IMR-90 (cell line): ENCODE results near the gene TCF7L1. TPM values are rescaled to one million over a fixed set of nuclear protein-coding genes. Genes with fewer than 3 reads are reported as not detected.

Source experiments
- ATAC-seq: fragments of 200-7000 bp; cut with Tn5 transposase; 2 replicates; pipeline ENCODE4 v1.9.1; 2020; ENCODE audit warnings: low read depth, mild to moderate bottlenecking, moderate library complexity
- BruUV-seq: library from RNA; stranded (reverse); fragments of 400-500 nt; replicated peaks from 2 replicates; lab custom pipeline; 2021; lab: Mats Ljungman, UMichigan
- CTCF ChIA-PET: fragments of 300-600 bp; formaldehyde crosslinking; extraction: SDS; loops from one replicate; lab custom pipeline; 2021; ENCODE audit warnings: antibody characterized with exemption; lab: Yijun Ruan, JAX
- POLR2A ChIA-PET: fragments of 300-600 bp; sonication (Branson Sonifier 250); formaldehyde crosslinking; loops from one replicate; lab custom pipeline; 2022; ENCODE audit warnings: antibody characterized with exemption; ENCODE audit not compliant: unreplicated experiment; lab: Charles Lee
- DNase-seq: peaks from one replicate; pipeline ENCODE4 v3.0.0; 2013
- H2AFZ ChIP-seq: replicated peaks from 2 replicates; pipeline ENCODE3; 2013; ENCODE audit warnings: low read length, mild to moderate bottlenecking; ENCODE audit not compliant: poor library complexity
- H2AK5ac ChIP-seq: 2 replicates; pipeline ENCODE4 v1.6.1; 2013; ENCODE audit warnings: low read depth, low read length, inconsistent platforms
- H2AK9ac ChIP-seq: replicated peaks from 2 replicates; pipeline ENCODE3; 2013; ENCODE audit warnings: mild to moderate bottlenecking, low read depth, low read length, moderate library complexity; ENCODE audit not compliant: poor library complexity
- H2BK120ac ChIP-seq: 2 replicates; pipeline ENCODE4 v1.6.1; 2013; ENCODE audit warnings: low read depth, low read length, inconsistent platforms
- H2BK15ac ChIP-seq: 3 replicates; pipeline ENCODE4 v1.6.1; 2013; ENCODE audit warnings: low read depth, low read length, inconsistent platforms
- H2BK20ac ChIP-seq: 2 replicates; pipeline ENCODE4 v1.6.1; 2013; ENCODE audit warnings: low read depth, mild to moderate bottlenecking, inconsistent platforms, low read length, moderate library complexity
- H2BK5ac ChIP-seq: 2 replicates; pipeline ENCODE4 v1.6.1; 2013; ENCODE audit warnings: mild to moderate bottlenecking, low read depth, low read length, inconsistent platforms; ENCODE audit not compliant: poor library complexity, severe bottlenecking
- H3K14ac ChIP-seq: replicated peaks from 2 replicates; pipeline ENCODE4 v1.6.1; 2013; ENCODE audit warnings: low read depth, low read length, inconsistent platforms
- H3K18ac ChIP-seq: 2 replicates; pipeline ENCODE4 v1.6.1; 2013; ENCODE audit warnings: low read depth, low read length, control low read depth
- H3K23ac ChIP-seq: 2 replicates; pipeline ENCODE4 v1.6.1; 2013; ENCODE audit warnings: low read depth, low read length, inconsistent platforms
- H3K27ac ChIP-seq: 2 replicates; pipeline ENCODE4 v1.5.1; 2013; ENCODE audit warnings: mild to moderate bottlenecking, control low read depth, low read length; ENCODE audit not compliant: insufficient read depth
- H3K27me3 ChIP-seq: 2 replicates; pipeline ENCODE4 v1.6.1; 2013; ENCODE audit warnings: low read length; ENCODE audit not compliant: control insufficient read depth, insufficient read depth
- H3K36me3 ChIP-seq: 2 replicates; pipeline ENCODE4 v1.6.1; 2013; ENCODE audit warnings: low read length, mixed read lengths; ENCODE audit not compliant: control insufficient read depth, insufficient read depth
- H3K4ac ChIP-seq: 2 replicates; pipeline ENCODE4 v1.6.1; 2013; ENCODE audit warnings: low read depth, low read length, inconsistent platforms
- H3K4me1 ChIP-seq: 2 replicates; pipeline ENCODE4 v1.6.1; 2013; ENCODE audit warnings: low read length, mixed read lengths; ENCODE audit not compliant: control insufficient read depth, insufficient read depth
- H3K4me2 ChIP-seq: 2 replicates; pipeline ENCODE4 v1.6.1; 2013; ENCODE audit warnings: low read depth, mild to moderate bottlenecking, control low read depth, low read length, moderate library complexity
- H3K4me3 ChIP-seq: 2 replicates; pipeline ENCODE4 v1.5.1; 2013; ENCODE audit warnings: low read depth, mild to moderate bottlenecking, control low read depth, low read length, moderate library complexity; ENCODE audit not compliant: insufficient read depth
- H3K56ac ChIP-seq: 2 replicates; pipeline ENCODE4 v1.6.1; 2013; ENCODE audit warnings: low read length, inconsistent platforms; ENCODE audit not compliant: insufficient read depth; ENCODE audit errors: extremely low read depth
- H3K79me1 ChIP-seq, 2 experiments: 2 replicates each; pipeline ENCODE4 v1.6.1; 2013; ENCODE audit warnings: low read length in 2 of 2, inconsistent platforms in 1 of 2, low read depth in 1 of 2
- H3K9ac ChIP-seq: 2 replicates; pipeline ENCODE4 v1.6.1; 2013; ENCODE audit warnings: low read depth, low read length, control low read depth
- H3K9me1 ChIP-seq: 2 replicates; pipeline ENCODE4 v1.6.1; 2013; ENCODE audit warnings: low read length, inconsistent platforms; ENCODE audit not compliant: insufficient read depth
- H3K9me3 ChIP-seq: 2 replicates; pipeline ENCODE4 v1.6.1; 2013; ENCODE audit warnings: low read length; ENCODE audit not compliant: control insufficient read depth, insufficient read depth
- H4K20me1 ChIP-seq: 2 replicates; pipeline ENCODE4 v1.6.1; 2013; ENCODE audit warnings: low read length, inconsistent platforms; ENCODE audit not compliant: insufficient read depth
- H4K5ac ChIP-seq: 2 replicates; pipeline ENCODE4 v1.6.1; 2013; ENCODE audit warnings: mild to moderate bottlenecking, low read depth, low read length, control low read depth
- H4K8ac ChIP-seq, 2 experiments: 2 replicates each; pipeline ENCODE4 v1.6.1; 2013; ENCODE audit warnings: low read depth in 2 of 2, low read length in 2 of 2, control low read depth in 1 of 2, inconsistent platforms in 1 of 2
- H4K91ac ChIP-seq: 2 replicates; pipeline ENCODE4 v1.6.1; 2013; ENCODE audit warnings: low read depth, low read length, inconsistent platforms; ENCODE audit not compliant: insufficient read depth
- BHLHE40 ChIP-seq: fragments of 150-350 bp; IDR thresholded peaks from 2 replicates; pipeline ENCODE4 v1.6.1; 2016; ENCODE audit warnings: mild to moderate bottlenecking, low read depth, low read length
- CEBPB ChIP-seq: IDR thresholded peaks from 2 replicates; pipeline ENCODE4 v1.6.1; 2012; ENCODE audit warnings: low read depth, low read length, improper control_type of control experiment
- CHD1 ChIP-seq: IDR thresholded peaks from 2 replicates; pipeline ENCODE4 v1.6.1; 2012; ENCODE audit warnings: low read depth, low read length, improper control_type of control experiment
- FOS ChIP-seq: fragments of 150-350 bp; IDR thresholded peaks from 2 replicates; pipeline ENCODE4 v1.6.1; 2016; ENCODE audit warnings: low read depth, low read length
- MAZ ChIP-seq: IDR thresholded peaks from 2 replicates; pipeline ENCODE4 v1.6.1; 2012; ENCODE audit warnings: low read depth, mild to moderate bottlenecking, low read length, improper control_type of control experiment, moderate library complexity, borderline replicate concordance
- MXI1 ChIP-seq: IDR thresholded peaks from 2 replicates; pipeline ENCODE4 v1.6.1; 2012; ENCODE audit warnings: low read depth, mild to moderate bottlenecking, low read length, moderate library complexity, borderline replicate concordance
- NFE2L2 ChIP-seq: fragments of 150-350 bp; IDR thresholded peaks from 2 replicates; pipeline ENCODE4 v1.6.1; 2016; ENCODE audit warnings: low read depth, mild to moderate bottlenecking, low read length
- POLR2A ChIP-seq: IDR thresholded peaks from 2 replicates; pipeline ENCODE4 v1.6.1; 2012; ENCODE audit warnings: mild to moderate bottlenecking, low read depth, low read length
- RAD21 ChIP-seq: IDR thresholded peaks from 2 replicates; pipeline ENCODE4 v1.6.1; 2012; ENCODE audit warnings: low read length, improper control_type of control experiment
- RCOR1 ChIP-seq: IDR thresholded peaks from 2 replicates; pipeline ENCODE4 v1.6.1; 2012; ENCODE audit warnings: mild to moderate bottlenecking, low read length, improper control_type of control experiment; ENCODE audit not compliant: insufficient replicate concordance
- RFX5 ChIP-seq: IDR thresholded peaks from 2 replicates; pipeline ENCODE4 v1.8.0; 2012; ENCODE audit warnings: low read depth, mild to moderate bottlenecking, low read length, moderate library complexity
- SMC3 ChIP-seq: fragments of 150-350 bp; IDR thresholded peaks from 2 replicates; pipeline ENCODE4 v1.6.1; 2016; ENCODE audit warnings: low read depth, mild to moderate bottlenecking, antibody characterized with exemption, low read length, moderate library complexity
- WGBS, 2 experiments: methylation state at CpG; one replicate each; pipeline versions ENCODE4 v1.1.5 to v1.1.7; 2013; ENCODE audit warnings: missing lambda C conversion rate in 2 of 2; ENCODE audit not compliant: insufficient read length in 1 of 2; ENCODE audit errors: extremely low coverage in 2 of 2; 5-methylcytosine and 5-hydroxymethylcytosine counted together
- dilution Hi-C: fragments of 300-500 bp; cut with HindIII; formaldehyde crosslinking; loops from one replicate; pipeline ENCODE4 v1.14.3; 2018; ENCODE audit warnings: low sequenced_read_pairs; ENCODE audit not compliant: unreplicated experiment
- in situ Hi-C: fragments of 300-500 bp; cut with MboI; formaldehyde crosslinking; loops from 3 replicates; pipeline ENCODE4 v1.14.3; 2019; ENCODE audit warnings: low sequenced_read_pairs, inconsistent platforms, mixed read lengths
- intact Hi-C: fragments of 100-400 bp; cut with micrococcal nuclease; formaldehyde crosslinking; loops from 2 replicates; pipeline ENCODE4 v1.10.0; 2022
- polyA plus RNA-seq, 3 experiments: library from polyadenylated mRNA; depleted of rRNA; stranded (reverse); fragments of >200 nt; gene quantifications; 2 replicates each; pipeline ENCODE4 v1.2.3, GENCODE V29; 2012; ENCODE audit warnings: low replicate concordance in 1 of 3
- total RNA-seq: library from RNA; depleted of rRNA; stranded (reverse); fragments of >200 nt; gene quantifications from 2 replicates; pipeline ENCODE4 v1.2.3, GENCODE V29; 2012
- TF ChIP-seq, protein P1 (sequence below): fragments of 150-350 bp; IDR thresholded peaks from 2 replicates; pipeline ENCODE4 v1.6.1; 2016; ENCODE audit warnings: low read depth, mild to moderate bottlenecking, low read length, moderate library complexity, borderline replicate concordance
- TF ChIP-seq, protein P2 (sequence below): fragments of 150-350 bp; IDR thresholded peaks from 2 replicates; pipeline ENCODE4 v1.6.1; 2017; ENCODE audit warnings: mild to moderate bottlenecking, antibody characterized with exemption, low read length, low read depth

The TCF7L1 gene
- total and polyA plus RNA-seq, 2 of the 4 experiments (the other 2 are of a cell fraction): 0.72 to 11.1 TPM

GRCh38 chr2:85162746-85163301, 29.6 kb downstream of the TCF7L1 start (continued):
- TF ChIP-seq FOS: peak; percentile 26; the same call in 1 of the 2 replicates
- TF ChIP-seq RFX5: no peak
- no peak for TF ChIP-seq POLR2A

- Histone ChIP-seq H4K20me1 (peaks cover 87% of the 10 kb centered on the region), H3K4me2 (no peak overlapping the region)
- dilution Hi-C loops: no loop called here
- TF ChIP-seq RFX5: no peak
- TF ChIP-seq CEBPB: no peak
- TF ChIP-seq BHLHE40: no peak
- TF ChIP-seq SMC3: no peak
- TF ChIP-seq, protein P1, sequence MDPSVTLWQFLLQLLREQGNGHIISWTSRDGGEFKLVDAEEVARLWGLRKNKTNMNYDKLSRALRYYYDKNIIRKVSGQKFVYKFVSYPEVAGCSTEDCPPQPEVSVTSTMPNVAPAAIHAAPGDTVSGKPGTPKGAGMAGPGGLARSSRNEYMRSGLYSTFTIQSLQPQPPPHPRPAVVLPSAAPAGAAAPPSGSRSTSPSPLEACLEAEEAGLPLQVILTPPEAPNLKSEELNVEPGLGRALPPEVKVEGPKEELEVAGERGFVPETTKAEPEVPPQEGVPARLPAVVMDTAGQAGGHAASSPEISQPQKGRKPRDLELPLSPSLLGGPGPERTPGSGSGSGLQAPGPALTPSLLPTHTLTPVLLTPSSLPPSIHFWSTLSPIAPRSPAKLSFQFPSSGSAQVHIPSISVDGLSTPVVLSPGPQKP: no peak
- no peak for TF ChIP-seq MAZ
- TF ChIP-seq RCOR1: no peak
- TF ChIP-seq, protein P2, sequence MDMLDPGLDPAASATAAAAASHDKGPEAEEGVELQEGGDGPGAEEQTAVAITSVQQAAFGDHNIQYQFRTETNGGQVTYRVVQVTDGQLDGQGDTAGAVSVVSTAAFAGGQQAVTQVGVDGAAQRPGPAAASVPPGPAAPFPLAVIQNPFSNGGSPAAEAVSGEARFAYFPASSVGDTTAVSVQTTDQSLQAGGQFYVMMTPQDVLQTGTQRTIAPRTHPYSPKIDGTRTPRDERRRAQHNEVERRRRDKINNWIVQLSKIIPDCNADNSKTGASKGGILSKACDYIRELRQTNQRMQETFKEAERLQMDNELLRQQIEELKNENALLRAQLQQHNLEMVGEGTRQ: no peak
- TF ChIP-seq RAD21: no peak
- no peak for TF ChIP-seq MXI1
- TF ChIP-seq NFE2L2: no peak
- TF ChIP-seq CHD1: no peak
- no peak for TF ChIP-seq FOS
These were observed 30.5 kb downstream of the TCF7L1 start for GRCh38 chr2:85163675-85164074.

More at GRCh38 chr2:85163675-85164074, 30.5 kb downstream of the TCF7L1 start:
- Histone ChIP-seq H4K91ac (no peak overlapping the region), H3K9me3 (no peaks in the 10 kb centered on the region), H3K9ac (no peak overlapping the region), H3K56ac (no peak overlapping the region), H3K27ac (no peak overlapping the region), H2BK20ac (no peak overlapping the region), H3K4me3 (no peak overlapping the region), H2AFZ (no peak overlapping the region), H4K5ac (no peak overlapping the region), H2AK5ac (no peak overlapping the region; the same call in 1 of the 2 replicates), H2BK5ac (no peak overlapping the region), H2BK120ac (no peak overlapping the region), H3K18ac (no peak overlapping the region), H4K8ac (no peak overlapping the region), H3K4me1 (peaks cover 25% of the 10 kb centered on the region), H2BK15ac (no peak overlapping the region), H3K79me1 (peaks cover 48 to 92% of the 10 kb centered on the region in 2 experiments), H3K23ac (no peak overlapping the region), H3K4ac (peak overlapping the region; percentile 53; the same call in 1 of the 2 replicates), H3K14ac (no peak overlapping the region), H2AK9ac (no peak overlapping the region), H3K9me1 (peaks cover 39% of the 10 kb centered on the region), H3K27me3 (no peaks in the 10 kb centered on the region), H3K36me3 (peaks cover 3% of the 10 kb centered on the region; the same call in 1 of the 2 replicates)
- no TSS peak for BruUV-seq
- in situ Hi-C loops (no loop called here), intact Hi-C loops (loop anchor here (2.0 kb wide), 1 partner anchor 31 kb away; the partner anchor contains the start of gene TCF7L1)
- ATAC-seq (no peak), DNase-seq (no peak)
- CTCF ChIA-PET: interaction anchor here (1.4 kb wide), 1 partner anchor 12 kb away, joined by 4 read pairs; no protein-coding TSS in a partner anchor
- POLR2A ChIA-PET: no interaction called here
- WGBS, 2 experiments: 100% methylated on average over 1 of the region's 3 CpGs; no CpG with 5 or more reads in 1 of the 2 experiments
